Activated CD8-positive, alpha-beta memory T cell treated with anti-CD3 and anti-CD28 coated beads for 1 hour (primary cell): ENCODE data around the gene GLP2R.

Experiments used
- DNase-seq, 2 donors: peaks; one replicate each; pipeline ENCODE4 v3.0.0-alpha.2; 2020; ENCODE audit warnings: low read depth in 1 of 2; ENCODE audit errors: extremely low read depth in 1 of 2

GLP2R gene

DNA sequence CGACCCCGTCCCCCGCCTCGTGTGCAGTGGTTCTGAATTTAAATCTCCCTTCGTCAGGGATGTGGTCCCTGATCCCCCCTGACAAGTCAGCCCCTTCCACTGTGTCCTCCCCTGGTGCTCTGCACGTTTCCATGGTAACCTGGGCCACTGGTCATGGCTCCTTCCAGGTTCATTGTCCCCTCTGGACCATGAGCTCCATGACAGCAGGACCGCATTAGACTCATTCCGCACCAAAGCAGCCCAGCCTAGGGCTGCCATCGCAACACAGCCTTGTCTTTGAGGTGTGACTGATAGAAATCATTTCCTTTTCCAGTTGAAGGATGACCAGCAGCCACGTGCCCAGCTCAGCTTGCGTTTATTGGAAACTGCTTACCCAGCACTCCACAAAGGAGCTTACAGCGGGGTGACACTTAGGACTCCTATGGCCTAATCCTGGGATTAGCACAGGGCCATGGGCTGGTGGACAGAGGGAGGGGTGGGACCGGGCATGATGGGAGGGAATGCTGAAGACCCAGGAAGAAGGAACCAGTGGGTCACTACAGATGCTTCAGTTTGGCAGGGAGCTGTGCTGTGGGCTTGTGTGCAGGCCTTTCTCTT lies 71.7 kb downstream of the GLP2R start:
- no peak for DNase-seq

DNA sequence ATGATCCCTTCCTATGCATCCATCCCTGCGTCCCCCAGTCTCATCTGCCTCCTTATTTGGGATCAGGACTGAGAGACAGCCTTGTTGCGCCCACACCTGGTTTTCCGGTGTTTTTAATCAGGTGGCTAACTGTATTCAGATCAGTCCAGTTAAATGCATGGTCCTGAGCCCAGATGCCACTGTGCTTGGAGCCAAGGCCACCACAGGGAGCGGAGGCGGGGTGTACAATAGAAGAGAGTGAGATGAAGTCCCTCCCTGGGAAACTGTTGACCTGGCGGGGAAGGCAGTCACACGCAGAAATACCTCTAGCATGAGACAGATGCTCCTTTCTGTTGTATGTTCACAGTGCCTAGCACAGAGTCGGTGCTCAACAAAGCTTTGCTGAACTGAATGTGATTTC lies 73.1 kb downstream of the GLP2R start:
- DNase-seq = no peak

DNA sequence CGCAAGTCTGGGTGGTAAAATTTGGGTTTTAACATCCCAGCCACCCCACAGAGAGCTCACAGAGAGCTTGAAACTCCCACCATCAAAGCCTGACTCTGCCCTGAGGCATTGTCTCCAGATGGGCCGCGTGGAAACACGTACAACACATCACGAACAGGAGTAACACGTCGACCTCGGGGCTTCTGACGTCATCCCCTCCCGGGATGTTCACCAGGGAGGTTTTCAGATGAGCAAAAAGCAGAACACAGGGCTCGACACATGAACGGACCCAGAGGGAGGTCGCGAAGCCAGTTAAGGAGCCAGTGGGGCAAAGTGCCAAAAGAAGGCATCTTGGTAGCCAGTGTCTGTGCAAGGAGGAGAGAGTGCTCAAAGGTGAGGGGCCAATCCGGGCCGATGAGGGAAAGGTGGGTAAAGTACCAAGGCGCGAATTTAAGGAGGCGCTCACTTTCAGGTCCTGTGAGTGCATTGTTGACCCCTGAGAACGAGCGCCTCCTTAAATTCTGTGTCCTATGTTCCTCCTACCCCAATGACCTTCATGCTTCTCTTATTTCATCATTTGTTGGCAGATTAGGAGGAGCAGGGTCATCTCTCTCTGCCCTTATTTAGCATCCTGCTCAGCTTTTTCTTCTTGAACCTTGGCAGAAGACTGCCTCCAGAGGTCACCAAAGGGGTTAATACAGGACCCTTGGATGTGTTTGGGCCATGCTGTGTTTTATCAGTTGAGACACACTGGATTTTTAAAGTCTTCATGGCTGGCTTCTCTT lies 73.7 kb downstream of the GLP2R start:
- DNase-seq = no peak

DNA sequence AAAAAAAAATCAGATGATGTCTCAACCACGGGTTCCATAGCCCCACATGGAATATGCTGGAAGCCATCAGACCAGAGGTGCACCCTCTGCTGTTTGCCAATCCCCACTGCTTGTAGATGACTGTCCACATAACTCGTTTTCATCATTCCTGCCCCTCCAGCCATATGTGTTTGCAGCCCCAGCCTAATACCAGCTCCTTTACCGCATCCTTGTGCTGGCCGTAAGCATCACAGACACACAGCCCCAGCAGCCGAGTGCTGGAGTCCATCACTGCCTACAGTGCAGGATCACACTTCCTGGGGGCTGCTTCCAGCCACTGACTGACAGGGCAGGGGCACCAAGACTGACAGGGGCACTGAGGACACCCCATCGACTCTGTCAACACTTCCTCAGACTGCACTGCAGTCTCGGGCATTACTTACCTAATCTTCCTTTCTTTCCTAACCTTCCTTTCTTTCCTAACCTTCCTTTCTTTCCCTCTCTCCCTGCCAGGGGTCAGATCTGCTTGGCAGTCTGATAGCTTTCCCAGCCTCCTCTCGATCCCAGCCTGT lies 74.4 kb downstream of the GLP2R start:
- DNase-seq = no peak

DNA sequence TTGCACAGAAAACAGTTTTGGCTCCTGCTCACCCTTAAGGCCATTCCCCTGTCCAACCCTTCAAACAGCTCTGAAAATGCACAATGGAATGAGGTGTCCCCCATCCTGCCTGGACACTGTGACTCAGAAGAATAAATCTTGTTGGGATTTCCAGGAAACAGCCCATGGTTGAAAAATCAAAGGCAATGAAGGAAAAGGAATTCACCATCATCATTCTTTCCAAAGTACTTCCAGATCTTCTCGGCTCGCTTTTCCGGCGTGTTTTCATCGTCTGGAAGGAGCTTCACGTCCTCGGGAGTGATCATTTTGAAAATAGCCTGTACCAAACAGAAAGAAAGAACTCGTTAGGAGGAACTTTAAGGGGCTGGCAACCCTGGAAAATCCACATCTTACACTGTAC lies 75.1 kb downstream of the GLP2R start:
- DNase-seq = no peak

DNA sequence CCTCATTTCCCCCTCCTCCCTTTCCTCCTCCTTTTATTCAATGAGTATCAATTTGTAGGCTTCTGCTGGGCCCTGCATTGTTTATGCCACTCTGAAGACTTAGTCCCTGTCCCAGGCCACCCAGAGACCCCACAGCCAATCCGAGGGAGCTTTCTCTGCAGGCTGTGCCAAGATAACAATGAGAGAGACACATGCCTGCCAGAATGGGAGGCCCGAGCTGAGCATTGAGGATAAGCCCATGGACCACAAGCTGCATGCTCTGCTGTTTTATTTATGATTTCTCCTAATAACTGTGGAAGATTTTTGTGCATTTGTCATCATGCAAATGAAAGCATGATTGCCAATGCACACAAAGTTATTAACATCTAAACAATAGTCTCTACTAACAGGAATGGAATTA lies 76.4 kb downstream of the GLP2R start:
- DNase-seq = no peak

DNA sequence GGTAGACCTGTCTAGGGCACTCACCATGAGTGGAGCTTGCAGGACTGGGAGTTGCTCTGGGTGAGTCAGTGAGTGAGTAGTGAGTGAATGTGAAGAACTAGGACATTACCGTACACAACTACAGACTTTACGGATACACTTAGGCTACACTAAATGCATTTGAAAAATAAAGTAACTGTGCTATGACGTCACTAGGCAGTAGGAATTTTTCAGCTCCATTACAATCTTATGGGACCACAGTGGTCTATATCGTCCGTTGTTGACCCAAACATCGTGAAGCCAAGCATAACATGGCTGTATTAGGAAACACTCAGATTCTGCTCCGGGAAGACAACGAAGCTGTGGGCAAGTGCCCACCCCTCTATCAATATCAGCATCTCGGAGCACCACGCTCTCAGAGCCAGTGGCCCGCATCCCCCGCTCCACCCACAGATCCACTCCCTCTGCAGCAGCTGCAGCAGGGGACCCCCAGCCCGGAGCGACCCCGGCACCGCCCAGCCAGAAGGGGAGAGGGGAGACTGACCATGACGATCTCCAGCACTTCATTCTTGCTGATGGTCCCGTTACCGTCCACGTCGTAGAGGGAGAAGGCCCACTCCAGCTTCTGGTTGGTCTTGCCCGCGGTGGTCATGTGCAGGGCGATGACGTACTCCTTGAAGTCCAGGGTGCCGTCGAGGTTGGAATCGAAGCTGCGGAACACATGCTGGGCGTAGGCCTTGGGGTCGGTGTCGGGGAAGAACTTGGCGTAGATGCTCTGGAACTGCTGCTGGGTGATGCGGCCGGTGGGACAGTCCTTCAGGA lies 78.8 kb downstream of the GLP2R start:
- DNase-seq = no peak

DNA sequence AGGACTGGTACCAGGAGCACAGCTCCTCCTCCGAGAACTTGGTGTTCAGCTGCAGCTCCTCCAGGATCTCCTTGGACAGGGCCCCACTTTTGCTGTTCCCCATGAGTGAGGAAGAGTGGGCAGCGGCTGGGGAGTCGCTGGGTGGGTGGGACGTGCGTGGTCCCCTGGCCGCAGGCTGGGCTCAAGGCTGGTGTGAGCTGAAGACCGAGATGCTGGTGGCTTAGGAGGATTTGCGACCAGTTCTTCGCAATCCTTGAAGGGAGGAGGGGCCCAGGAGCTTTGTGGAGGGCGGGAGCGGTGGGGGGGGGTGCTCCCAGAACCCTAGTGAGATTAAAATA lies 79.3 kb downstream of the GLP2R start, which contains the start of gene RCVRN:
TSS of gene RCVRN (minus strand) at position 194 of the 338 bp plus-strand sequence. CDS start at position 103, 91 bp downstream.
- DNase-seq = no peak

DNA sequence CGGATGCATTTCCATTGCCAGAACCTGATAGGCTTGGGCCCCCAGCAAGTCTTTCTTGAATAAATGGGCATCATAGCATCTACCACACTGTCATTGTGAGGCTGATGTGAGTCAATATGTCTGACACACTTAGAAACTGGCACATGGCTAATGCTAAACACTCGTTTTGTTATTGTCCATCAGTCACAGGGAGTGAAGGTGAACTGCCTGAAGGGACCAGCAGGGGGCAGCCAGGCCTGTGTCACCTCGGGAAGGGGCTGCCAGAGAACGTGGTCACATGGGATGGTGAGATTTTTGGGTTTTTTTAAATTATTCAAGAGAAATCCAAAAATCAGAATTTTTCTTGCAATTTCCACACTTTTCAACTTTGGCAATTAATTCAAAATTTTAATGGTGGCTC lies 80.2 kb downstream of the GLP2R start:
- no peak for DNase-seq

DNA sequence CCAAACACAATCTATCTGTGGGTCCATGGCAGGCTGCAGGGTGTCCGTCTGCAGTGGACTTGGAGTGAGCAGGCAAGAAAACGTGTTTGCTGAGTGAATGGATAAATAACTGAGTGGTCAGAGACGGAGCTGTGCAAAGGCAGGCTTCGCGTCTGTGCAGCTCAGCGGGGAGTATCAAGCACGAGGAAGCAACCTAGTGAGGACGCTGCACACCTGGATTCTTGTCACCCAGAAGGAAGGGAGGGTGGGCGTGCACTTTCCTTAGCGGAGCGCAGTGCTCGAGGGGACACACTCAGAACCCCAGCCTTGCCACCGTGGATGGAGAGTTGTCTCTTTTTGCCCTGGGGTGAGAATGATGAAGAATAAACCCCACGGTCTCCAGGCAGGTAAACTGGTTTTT lies 80.9 kb downstream of the GLP2R start:
- DNase-seq = no peak

DNA sequence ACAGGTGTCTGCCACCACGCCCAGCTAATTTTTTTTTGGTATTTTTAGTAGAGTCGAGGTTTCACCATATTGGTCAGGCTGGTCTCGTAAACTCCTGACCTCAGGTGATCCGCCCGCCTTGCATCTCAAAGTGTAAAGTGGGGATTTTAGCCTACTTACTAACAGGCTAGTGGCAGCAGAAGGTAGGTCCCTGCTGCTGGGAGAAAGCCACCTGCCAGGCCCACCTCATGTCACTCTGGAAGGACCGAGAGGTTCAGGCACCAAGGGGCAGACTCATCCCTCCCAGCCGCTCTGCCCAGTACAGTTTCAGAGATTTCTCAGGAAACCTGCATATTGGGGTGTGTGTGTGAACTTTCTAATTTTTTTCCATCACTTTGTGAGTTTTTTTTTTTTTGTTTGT lies 81.4 kb downstream of the GLP2R start:
- no peak for DNase-seq

DNA sequence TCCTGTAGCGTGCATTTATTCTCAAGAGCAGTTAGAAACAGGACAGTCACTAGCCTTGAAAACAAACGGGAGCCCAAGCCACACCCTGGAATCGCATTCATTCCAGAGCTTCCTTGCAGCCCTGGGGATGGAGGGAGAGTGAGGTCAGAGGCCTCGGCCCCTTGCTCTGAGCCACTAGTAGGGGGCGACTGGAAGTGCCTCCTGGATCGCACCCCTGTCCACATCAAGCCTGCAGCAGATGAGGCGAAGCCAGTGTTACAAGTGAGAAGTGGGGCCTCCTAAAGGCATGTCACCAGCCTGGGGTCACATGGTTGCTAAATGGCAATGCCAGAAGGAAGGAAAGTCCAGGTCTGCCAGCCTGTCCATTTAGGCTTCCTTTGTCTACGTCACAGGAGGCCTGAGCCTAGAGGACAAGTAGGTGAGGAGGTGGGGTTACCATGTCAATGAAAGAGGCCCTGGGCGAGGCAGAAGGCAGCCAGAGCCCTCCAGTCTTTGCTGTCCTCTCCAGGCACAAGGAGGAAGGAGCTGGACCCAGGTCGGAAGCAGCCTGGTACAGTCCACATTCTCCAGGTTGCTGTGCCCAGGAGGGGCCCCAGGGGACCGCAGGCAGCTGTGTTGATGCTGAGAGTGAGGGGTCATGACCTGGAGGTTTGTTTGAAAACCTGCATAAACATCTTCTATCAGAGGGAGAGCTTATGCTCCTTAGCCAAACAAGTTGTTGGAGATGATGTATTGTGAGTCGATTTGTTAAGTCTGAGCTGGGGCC lies 82.3 kb downstream of the GLP2R start:
- no peak for DNase-seq

DNA sequence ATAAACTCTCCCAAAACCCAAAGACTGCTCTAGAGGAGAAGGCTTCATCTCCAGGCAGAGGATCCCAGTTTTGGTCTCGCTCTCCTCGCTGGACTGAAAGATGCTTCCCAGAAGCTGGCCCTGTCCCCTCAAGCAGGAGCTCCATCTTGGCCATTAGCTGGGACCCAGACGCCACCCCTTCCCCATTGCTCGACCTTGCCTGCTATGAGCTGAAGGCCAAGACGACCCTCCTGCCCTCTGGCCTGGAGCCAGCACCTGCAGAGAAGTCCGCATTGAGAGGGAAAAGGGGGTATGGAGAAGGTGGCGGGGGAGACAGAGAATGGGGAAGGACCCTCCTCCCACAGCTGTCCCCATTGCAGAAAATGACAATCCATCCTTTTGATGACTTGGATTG lies 82.9 kb downstream of the GLP2R start:
- no peak for DNase-seq

DNA sequence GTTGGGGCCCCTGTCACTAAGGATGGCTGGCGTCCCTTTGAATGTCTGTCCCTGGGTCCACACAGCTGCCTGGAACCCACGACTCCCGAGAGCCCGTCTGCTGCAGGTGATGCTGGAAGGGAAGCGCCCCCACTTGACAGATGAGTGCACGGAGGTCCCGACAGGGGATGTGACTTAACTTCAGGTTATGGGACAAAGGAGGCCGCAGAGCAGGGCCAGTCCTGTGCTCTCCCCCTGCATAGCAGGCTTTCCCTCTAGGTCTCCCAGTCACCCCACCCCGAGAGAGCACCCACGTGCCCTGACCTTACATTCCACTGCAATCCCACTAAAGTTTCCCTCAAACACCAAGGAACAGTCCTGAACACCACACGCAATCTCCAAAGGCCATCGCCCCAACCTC lies 85.4 kb downstream of the GLP2R start:
- DNase-seq = no peak

DNA sequence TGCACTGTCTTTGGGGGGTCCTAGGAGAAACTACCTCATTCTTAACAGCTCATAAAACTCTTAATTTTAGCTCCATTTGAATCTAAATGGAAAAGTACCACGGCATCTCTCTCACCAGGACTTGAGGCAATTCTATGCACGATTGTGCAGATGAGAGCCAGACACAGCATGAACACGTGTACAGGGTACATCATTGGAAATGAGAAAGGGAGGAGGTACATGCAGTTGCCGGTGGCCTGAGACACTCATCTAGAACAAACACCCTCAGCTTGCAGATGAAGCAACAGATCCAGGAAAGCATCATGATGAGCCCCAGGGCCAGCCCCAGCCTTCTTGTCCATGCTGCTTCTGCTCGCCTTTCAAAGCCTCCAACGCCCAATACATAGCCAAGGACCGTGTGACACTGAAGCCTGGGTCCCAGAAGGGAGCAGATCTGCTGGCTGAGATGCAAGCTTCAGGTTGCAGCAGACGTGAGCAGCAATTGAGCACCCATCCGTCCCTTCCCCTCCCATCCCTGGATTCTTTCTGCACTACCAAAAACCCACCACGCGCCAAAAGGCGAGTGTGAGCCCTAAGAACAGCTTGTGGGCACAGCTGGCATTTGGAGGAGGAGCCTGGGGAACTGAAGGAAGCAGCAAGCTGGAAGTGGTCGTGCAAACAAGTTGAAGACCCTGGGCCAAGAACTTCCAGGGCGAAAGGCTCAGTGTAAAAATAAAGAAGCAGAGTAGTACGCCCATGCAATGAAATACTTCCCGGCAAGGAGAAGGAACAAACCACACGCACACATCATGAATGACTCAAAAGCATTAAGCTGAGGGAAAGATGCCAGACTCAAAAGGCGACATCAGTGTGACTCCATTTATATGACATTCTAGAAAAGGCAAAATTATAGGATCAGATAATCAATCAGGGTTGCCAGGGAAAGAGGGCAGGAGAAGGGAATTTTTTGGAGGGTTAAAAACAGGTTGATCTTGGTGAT lies 86.7 kb downstream of the GLP2R start:
- no peak for DNase-seq

DNA sequence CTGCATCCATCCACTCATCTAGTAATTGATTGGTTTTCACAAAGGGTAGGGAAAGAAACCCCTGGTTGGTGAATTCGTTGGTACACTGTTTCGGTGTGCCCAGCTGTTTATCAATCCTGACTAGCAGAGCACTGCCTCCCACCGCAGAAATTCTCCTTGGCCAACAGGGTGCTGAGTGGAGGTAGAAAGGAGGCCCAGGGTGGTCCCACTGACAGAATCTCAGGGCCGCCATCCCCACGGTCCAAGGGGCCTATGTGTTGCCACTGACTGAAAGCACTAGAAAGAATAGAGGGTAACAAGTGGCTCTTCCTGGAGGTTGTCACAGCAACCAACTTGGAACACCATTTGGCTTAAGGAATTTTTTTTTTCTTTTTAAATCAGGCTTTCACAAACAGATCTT lies 87.8 kb downstream of the GLP2R start:
- no peak for DNase-seq

DNA sequence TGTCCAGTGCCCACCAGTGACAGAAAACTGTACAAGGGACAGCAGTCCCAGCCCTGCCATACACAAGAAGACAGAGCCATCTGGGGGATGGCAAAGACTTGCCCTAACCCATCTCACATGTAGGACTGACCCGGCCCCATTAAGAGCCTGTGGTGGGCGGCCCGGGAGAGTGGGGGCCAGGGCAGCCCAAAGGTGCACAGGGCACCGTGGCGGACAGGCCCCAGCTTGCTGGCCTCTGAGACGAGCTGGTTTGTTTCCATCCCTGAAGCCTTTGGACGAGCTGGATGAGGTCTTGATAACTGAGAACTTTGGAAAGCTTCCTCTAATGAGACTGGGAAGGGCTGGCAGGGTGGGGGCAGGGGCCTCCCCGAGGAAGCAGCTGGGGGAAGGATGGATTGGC lies 90.4 kb downstream of the GLP2R start:
- no peak for DNase-seq

DNA sequence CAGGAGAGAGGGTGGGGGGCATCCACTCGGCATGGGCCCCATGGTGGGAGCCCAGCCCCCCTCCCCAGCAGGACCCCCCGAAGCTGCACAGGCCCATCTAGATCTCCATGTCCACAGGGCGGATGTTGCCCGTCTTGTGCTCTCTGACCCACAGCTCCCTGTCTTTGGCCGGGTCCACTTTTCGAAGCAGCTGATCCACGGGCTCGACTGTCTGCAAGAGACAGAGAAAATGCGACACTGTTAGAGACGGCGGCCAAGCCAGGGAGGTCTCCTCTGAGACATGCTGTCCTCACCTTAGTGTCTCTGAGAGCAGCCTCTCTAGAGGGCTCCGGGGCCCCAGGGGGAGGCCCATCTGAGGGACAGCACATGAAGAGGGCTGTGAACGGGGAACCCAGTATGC lies 91.4 kb downstream of the GLP2R start:
- DNase-seq = no peak

DNA sequence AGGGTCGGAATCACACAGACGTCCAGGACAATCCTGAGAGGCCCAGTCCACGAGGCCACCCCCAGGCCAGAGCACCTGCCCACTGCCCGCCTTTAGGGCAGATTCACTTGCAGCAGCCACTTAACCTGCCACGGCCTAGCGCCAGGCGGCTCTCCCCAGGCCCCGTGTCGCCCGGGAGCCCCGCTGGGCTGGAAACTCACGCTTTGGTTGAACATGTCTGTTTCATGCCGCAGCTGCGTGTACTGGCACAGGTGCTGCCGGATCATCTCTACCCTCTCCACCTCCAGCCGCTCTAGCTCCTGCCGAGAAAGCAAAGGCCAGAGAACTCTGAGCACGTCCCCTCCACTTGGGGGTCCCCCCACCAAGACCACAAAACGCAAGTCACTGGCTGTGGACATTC lies 92.1 kb downstream of the GLP2R start:
- DNase-seq = no peak

DNA sequence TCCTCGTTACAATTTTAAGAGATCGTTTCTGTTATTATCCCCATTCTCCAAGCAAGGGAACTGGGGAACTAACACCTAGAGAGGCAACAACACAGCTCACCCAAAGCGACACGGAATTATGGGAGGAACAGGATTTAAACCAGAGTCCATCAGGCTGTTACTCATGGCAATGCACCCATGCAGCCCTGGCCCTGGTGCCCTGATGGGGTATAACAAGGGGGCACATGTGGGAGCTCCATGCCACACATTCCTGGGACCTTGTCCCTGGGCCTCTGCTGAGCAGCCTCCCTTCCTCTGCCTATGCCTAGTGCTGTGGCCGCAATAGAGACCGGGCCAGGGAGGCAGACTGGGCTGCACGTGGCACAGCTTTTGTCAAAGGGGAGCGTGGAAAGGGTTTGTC lies 92.6 kb downstream of the GLP2R start:
- DNase-seq = no peak
